ENCODE data around the gene ELMO1.

- TF ChIP-seq CTCF (conservative IDR thresholded peaks at IDR 0.05; ENCODE audit: low read depth in 2 of 2) (no peak), REST (IDR thresholded peaks at IDR 0.05; ENCODE audit: unreplicated experiment) (no peak), POLR2AphosphoS5 (IDR thresholded peaks at IDR 0.05; ENCODE audit: low read depth) (no peak), ZNF114 (CRISPR knock-in tag; IDR thresholded peaks at IDR 0.05) (no peak), EZH2phosphoT487 (IDR thresholded peaks at IDR 0.05; ENCODE audit: unreplicated experiment) (no peak), EZH2 (IDR thresholded peaks at IDR 0.05; ENCODE audit: low read depth, unreplicated experiment) (no peak), CREB1 (CRISPR knock-in tag; IDR thresholded peaks at IDR 0.05; ENCODE audit: low read depth) (no peak), JUNB (IDR thresholded peaks at IDR 0.05; ENCODE audit: unreplicated experiment) (no peak)
Measured at GRCh38 chr7:37196676-37197075, 252.0 kb downstream of the ELMO1 start.

Data from GM23338 (cell line).